ENCODE results near the gene BCL2L14.

BCL2L14 gene

GRCh38 chr12:12070674-12071656 lies at the start of gene BCL2L14:
Gene BCL2L14 (plus strand): TSS chr12:12070939. CDS start chr12:12079306, 8,367 bp downstream.
- DNase-seq = no peak

GRCh38 chr12:12022306-12022936 lies 48.3 kb upstream of the BCL2L14 start:
- DNase-seq = no peak

GRCh38 chr12:12023456-12023855 lies 47.3 kb upstream of the BCL2L14 start:
- no peak for DNase-seq

- no peak for DNase-seq
These were observed 45.6 kb upstream of the BCL2L14 start for GRCh38 chr12:12024911-12025682.

- no peak for DNase-seq
These were observed 44.8 kb upstream of the BCL2L14 start for GRCh38 chr12:12025799-12026386.

- DNase-seq = no peak
These were observed 41.9 kb upstream of the BCL2L14 start for GRCh38 chr12:12028668-12029402.

GRCh38 chr12:12029653-12030052 lies 41.1 kb upstream of the BCL2L14 start:
- DNase-seq = no peak

GRCh38 chr12:12032260-12032791 lies 38.4 kb upstream of the BCL2L14 start:
- DNase-seq = no peak

GRCh38 chr12:12032851-12033797 lies 37.6 kb upstream of the BCL2L14 start:
- peak; percentile 76 to 84 for DNase-seq

- no peak for DNase-seq
These were observed 36.9 kb upstream of the BCL2L14 start for GRCh38 chr12:12033824-12034223.

- DNase-seq = no peak
These were observed 36.4 kb upstream of the BCL2L14 start for GRCh38 chr12:12034344-12034743.

GRCh38 chr12:12035229-12035628 lies 35.5 kb upstream of the BCL2L14 start:
- DNase-seq = no peak

- no peak for DNase-seq
These were observed 33.8 kb upstream of the BCL2L14 start for GRCh38 chr12:12036901-12037300.

- DNase-seq = no peak
These were observed 30.8 kb upstream of the BCL2L14 start for GRCh38 chr12:12039897-12040296.

- DNase-seq = no peak
These were observed 24.3 kb upstream of the BCL2L14 start for GRCh38 chr12:12046401-12046800.

GRCh38 chr12:12047682-12048081 lies 23.1 kb upstream of the BCL2L14 start:
- no peak for DNase-seq

- no peak for DNase-seq
These were observed 22.5 kb upstream of the BCL2L14 start for GRCh38 chr12:12048266-12048665.

GRCh38 chr12:12048714-12049113 lies 22.0 kb upstream of the BCL2L14 start:
- no peak for DNase-seq

GRCh38 chr12:12051668-12052067 lies 19.1 kb upstream of the BCL2L14 start:
- DNase-seq = no peak

GRCh38 chr12:12054993-12055392 lies 15.7 kb upstream of the BCL2L14 start:
- DNase-seq = no peak

- DNase-seq = no peak
These were observed 13.8 kb upstream of the BCL2L14 start for GRCh38 chr12:12056951-12057350.

All from hippocampal formation (tissue), 2 donors.